AG09319 (cell line): ENCODE data around the gene PCCB.

Experiments
- DNase-seq: peaks from one replicate; pipeline ENCODE4 v3.0.0-alpha.2; 2010; ENCODE audit warnings: low read depth; ENCODE audit errors: extremely low read depth
- TF ChIP-seq, protein P1 (sequence below): IDR thresholded peaks from 2 replicates; pipeline ENCODE4 v1.5.1; 2011; ENCODE audit warnings: low read depth, mild to moderate bottlenecking, inconsistent platforms, low read length, moderate library complexity

PCCB gene

DNA sequence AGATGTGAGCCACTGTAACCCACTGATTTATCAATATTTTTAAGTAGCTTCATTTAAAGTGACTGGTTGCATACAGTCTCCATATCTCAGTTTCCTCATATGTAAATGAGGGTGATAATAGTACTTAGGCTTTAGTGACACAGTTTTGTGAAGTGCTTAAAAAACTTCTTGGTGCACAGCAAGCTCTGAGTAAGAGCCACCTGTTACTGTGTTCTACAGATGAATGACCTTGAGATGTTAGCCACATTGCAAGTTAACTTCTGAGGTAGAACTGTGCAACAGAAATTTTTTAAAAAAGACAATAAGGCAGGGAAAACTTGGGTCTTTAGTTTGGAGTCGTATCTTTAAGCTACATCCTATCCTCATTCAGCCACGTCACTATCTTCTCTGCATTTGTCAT is 43.1 kb downstream of the PCCB start:
- no peak for DNase-seq
- TF ChIP-seq, protein P1, sequence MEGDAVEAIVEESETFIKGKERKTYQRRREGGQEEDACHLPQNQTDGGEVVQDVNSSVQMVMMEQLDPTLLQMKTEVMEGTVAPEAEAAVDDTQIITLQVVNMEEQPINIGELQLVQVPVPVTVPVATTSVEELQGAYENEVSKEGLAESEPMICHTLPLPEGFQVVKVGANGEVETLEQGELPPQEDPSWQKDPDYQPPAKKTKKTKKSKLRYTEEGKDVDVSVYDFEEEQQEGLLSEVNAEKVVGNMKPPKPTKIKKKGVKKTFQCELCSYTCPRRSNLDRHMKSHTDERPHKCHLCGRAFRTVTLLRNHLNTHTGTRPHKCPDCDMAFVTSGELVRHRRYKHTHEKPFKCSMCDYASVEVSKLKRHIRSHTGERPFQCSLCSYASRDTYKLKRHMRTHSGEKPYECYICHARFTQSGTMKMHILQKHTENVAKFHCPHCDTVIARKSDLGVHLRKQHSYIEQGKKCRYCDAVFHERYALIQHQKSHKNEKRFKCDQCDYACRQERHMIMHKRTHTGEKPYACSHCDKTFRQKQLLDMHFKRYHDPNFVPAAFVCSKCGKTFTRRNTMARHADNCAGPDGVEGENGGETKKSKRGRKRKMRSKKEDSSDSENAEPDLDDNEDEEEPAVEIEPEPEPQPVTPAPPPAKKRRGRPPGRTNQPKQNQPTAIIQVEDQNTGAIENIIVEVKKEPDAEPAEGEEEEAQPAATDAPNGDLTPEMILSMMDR = no peak

DNA sequence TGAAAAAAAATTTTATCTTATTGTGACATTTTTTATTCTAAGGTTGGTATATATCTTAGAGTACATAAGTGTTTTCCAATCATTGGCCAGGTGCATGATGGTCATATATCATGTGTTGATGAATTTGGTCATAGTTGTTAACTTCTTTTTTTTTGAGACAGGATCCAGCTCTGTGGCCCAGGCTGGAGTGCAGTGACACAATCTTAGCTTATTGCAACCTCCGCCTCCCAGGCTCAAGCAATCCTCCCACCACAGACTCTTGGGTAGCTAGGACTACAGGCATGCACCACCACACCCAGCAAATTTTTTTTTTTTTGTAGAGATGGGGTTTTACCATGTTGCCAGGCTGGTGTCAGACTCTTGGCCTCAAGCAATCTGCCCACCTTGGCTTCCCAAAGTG is 44.0 kb downstream of the PCCB start:
- no peak for DNase-seq
- TF ChIP-seq, protein P1 = no peak

DNA sequence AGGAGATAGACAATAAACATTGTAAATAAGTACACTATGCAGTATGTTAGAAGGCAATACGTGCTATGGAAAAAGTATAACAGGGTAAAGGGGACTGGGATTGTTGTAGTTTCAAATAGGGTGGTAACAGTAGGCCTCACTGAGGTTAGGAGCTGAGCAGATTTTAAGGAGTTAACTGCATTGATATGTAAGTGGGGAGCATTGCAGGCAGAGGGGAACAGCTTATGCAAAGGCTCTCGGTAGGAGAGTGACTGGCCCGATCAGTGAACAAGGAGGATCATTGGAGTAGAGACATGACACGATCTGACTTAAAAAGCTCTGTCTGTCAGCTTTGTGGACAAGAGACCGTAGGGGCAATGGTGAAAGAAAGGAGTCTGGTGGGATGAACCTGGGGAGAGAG is 46.8 kb downstream of the PCCB start:
- DNase-seq = no peak
- TF ChIP-seq, protein P1 = no peak

DNA sequence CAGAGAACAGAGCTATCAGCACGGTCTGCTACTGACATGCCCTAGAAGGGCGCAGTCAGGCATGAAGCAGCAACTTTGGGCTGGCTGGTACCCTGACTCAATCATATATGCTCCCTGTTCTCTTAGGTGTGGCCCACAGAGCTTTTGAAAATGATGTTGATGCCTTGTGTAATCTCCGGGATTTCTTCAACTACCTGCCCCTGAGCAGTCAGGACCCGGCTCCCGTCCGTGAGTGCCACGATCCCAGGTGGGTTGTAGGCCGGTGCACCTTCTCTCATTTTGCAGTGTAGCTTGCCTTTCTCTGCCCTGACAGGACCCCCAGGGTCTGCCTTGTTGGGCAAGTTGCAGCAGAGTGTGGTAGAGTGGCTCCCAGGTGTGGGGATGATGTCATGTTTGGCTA is 47.7 kb downstream of the PCCB start:
- DNase-seq = no peak
- TF ChIP-seq, protein P1 = no peak

DNA sequence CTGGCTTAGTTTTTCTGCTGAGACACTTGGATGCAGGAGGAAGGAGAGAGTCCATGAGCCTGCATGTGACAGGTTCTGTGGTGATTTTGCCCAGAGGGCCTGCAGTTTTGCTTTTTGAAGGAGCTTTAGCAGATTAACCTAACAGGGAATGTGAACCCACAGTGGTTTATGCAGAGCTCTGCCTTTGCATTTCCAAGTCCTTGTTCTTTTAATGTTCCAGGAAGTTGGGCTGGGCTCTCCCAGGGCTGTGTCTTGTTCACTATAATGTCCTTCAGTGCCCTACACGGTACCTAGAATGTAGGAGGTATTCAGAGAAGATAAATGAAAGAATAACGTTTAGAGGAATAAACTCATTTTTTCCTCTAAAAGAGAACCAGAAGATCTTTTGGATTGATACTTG is 50.3 kb downstream of the PCCB start:
- TF ChIP-seq, protein P1 = no peak

DNA sequence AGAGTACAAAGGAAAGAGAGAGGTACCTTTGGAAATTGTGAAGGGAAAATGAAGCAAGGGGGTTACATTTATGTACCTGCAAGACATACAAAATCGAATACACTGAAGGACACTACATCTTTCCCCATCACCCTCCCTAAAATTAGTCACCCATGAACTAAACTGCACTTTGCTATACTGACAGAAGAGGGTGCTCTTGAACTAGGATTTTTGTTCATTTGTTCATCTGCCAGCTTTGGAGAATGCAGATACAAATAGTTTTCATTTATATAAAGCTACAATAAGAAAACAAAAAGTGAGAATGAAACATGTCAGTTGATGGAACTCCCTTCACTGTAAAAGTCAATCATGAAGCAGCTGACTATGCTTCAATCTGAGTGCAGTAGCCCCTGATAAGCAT is 55.7 kb downstream of the PCCB start:
- DNase-seq = peak; percentile 12
- TF ChIP-seq, protein P1 = peak; percentile 53

More for the DNA sequence above, 50.3 kb downstream of the PCCB start:
- DNase-seq = no peak

DNA sequence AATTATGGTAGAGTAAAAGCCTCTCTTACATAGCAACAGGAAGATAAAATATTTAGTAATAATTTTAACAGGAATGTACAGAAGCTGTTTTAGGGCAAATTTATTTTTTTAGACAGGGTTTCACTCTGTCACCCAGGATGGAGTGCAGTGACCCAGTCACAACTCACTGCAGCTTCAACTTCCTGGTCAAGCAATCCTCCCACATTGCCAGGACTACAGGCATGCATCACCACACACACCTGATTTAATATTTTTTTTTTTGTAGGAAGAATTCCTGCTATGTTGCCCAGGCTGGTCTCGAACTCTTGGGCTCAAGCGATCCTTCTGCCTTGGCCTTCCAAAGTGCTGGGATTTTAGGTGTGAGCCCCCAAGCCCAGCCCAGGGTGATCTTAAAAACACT is 61.1 kb downstream of the PCCB start:
- TF ChIP-seq, protein P1 = no peak
- DNase-seq = no peak

DNA sequence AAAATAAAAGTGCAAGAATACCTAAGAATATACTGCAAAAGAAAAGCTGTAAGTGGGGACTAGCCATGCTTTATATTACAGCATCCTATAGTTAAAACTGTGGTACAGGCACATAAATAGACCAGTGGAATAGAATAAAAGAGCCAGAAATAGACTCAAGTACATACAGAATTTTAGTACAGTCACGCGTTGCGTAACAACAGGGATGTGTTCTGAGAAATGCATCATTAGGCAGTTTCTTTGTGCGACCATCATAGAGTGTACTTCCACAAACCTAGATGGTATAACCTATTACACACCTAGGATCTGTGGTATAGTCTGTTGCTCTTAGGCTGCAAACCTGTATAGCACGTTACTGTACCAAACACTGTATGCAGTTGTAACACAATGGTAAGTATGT is 61.8 kb downstream of the PCCB start:
- no peak for DNase-seq
- TF ChIP-seq, protein P1 = no peak
